Stomach smooth muscle (tissue), 2 donors: Measurements from ENCODE around the gene GRID1.

Experiments used
- H3K27ac ChIP-seq: one replicate; pipeline ENCODE4 v1.7.0; 2013; ENCODE audit warnings: mild to moderate bottlenecking, low read length, inconsistent platforms
- H3K27me3 ChIP-seq, 2 donors: one replicate each; pipeline ENCODE4 v1.7.0; 2013; ENCODE audit warnings: low read length in 2 of 2; ENCODE audit not compliant: insufficient read depth in 2 of 2, control insufficient read depth in 1 of 2
- H3K36me3 ChIP-seq, 2 donors: one replicate each; pipeline ENCODE4 v1.7.0; 2013; ENCODE audit warnings: low read length in 2 of 2; ENCODE audit not compliant: control insufficient read depth in 2 of 2, insufficient read depth in 2 of 2
- H3K4me1 ChIP-seq: one replicate; pipeline ENCODE4 v1.7.0; 2013; ENCODE audit warnings: low read length; ENCODE audit not compliant: control insufficient read depth, insufficient read depth
- H3K4me3 ChIP-seq, 2 donors: one replicate each; pipeline ENCODE4 v1.7.0; 2013; ENCODE audit warnings: low read length in 2 of 2
- H3K9ac ChIP-seq, 2 donors: one replicate each; pipeline ENCODE4 v1.7.0; 2013; ENCODE audit warnings: low read length in 2 of 2, mild to moderate bottlenecking in 1 of 2
- H3K9me3 ChIP-seq, 2 donors: one replicate each; pipeline ENCODE4 v1.7.0; 2013; ENCODE audit warnings: low read length in 2 of 2; ENCODE audit not compliant: control insufficient read depth in 2 of 2
- donor health status: healthy.
- donor health status: Pancreatic carcinoma.

The GRID1 gene

DNA sequence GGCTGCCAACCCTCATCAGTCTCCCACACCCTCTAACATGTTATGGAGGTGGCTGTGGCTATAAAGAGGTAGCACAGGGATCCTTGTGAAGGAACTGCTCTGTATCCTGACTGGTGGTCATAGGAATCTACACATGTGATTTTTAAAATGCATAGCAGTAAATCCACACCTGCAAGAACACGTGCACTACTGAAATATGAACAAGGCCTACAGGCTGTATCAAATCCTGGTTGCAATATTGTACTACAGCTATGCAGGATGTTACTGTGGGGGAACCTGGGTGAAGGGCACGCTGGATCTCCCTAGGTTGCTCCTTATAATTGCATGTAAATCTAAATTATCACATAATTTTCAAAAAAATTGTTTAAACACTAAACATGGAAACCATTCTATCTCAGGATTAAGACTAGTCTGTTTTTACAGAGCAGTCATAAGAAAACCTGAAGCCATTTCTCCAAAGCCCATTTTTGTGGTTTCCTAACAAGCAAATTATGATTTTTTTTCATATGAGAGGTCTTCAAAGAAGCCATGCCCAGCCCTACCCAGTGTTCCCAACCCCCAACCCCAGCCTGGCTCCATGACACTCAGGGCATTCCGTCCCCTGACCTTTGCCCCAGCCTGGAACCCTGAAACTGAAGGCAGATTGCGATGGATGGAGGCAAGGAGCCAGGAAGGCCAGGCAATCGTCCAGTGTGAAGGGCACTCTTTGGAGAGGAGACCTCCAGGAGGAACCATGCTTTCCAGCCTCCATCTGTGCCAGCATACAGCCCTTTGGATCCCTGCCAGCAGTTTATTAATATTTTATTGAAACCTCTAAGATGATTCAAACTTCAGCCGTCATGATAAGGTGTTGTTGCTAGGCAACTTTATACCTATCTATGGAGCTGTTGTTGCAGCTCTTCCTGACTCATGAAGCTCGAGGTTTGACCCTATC lies 161.0 kb downstream of the GRID1 start:
- Histone ChIP-seq H3K27me3 (no peaks in the 10 kb centered on the region), H3K4me3 (no peak overlapping the region), H3K4me1 (no peaks in the 10 kb centered on the region), H3K27ac (no peak overlapping the region), H3K9ac (no peak overlapping the region), H3K9me3 (no peaks in the 10 kb centered on the region), H3K36me3 (no peaks in the 10 kb centered on the region)

GRCh38 chr10:86204421-86205305 lies 161.9 kb downstream of the GRID1 start:
- no peak overlapping the region for H3K9ac ChIP-seq
- no peaks in the 10 kb centered on the region for H3K9me3 ChIP-seq
- H3K36me3 ChIP-seq: no peaks in the 10 kb centered on the region
- H3K27me3 ChIP-seq: no peaks in the 10 kb centered on the region
- no peak overlapping the region for H3K27ac ChIP-seq
- H3K4me3 ChIP-seq: no peak overlapping the region
- H3K4me1 ChIP-seq: no peaks in the 10 kb centered on the region

DNA sequence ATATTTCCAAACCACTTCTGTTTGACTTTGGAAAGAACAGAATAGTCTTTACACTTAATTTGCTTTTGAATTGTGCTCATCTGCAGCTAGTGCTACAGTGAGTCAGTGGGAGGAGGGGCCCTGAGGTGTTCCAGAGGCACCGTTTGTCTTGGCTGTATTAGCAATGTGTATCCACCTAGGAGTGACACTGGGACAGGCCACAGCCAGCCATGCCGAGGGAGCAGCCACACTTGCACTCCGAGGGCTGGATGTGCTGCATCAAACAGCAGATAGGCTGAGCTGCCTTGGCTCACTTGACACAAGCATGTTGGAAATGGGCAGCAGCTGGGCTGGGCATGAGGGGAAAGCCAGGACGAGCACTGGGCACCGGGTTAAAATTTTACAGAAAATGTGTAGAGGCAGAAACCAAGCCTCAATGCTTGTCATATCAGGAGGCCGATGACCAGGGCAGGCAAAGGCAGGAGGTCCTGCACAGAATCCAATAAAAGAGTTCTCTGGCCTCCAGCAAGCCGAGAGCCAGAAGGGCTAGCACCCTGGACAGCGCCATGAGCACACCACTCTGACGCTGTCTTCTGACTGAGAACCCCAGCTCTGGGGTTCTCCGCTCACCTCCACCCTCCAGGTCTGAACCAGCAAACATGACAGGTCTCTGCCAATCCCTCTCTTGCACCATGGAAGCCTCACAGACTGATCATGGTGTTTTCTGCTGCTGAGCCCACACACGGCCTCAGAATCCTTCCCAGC lies 163.3 kb downstream of the GRID1 start:
- H3K9ac ChIP-seq: no peak overlapping the region
- H3K4me3 ChIP-seq: no peak overlapping the region
- no peaks in the 10 kb centered on the region for H3K4me1 ChIP-seq
- H3K36me3 ChIP-seq: no peaks in the 10 kb centered on the region
- H3K9me3 ChIP-seq: no peaks in the 10 kb centered on the region
- no peaks in the 10 kb centered on the region for H3K27me3 ChIP-seq
- no peak overlapping the region for H3K27ac ChIP-seq

GRCh38 chr10:86202226-86202735 lies 164.3 kb downstream of the GRID1 start:
- Histone ChIP-seq H3K27ac (no peak overlapping the region), H3K4me3 (no peak overlapping the region), H3K36me3 (no peaks in the 10 kb centered on the region), H3K27me3 (no peaks in the 10 kb centered on the region), H3K9ac (no peak overlapping the region), H3K4me1 (no peaks in the 10 kb centered on the region), H3K9me3 (no peaks in the 10 kb centered on the region)

- Histone ChIP-seq H3K27ac (no peak overlapping the region), H3K36me3 (no peaks in the 10 kb centered on the region), H3K9me3 (no peaks in the 10 kb centered on the region), H3K9ac (no peak overlapping the region), H3K4me3 (no peak overlapping the region), H3K4me1 (no peaks in the 10 kb centered on the region), H3K27me3 (no peaks in the 10 kb centered on the region)
These were observed 165.7 kb downstream of the GRID1 start for GRCh38 chr10:86200867-86201266.

DNA sequence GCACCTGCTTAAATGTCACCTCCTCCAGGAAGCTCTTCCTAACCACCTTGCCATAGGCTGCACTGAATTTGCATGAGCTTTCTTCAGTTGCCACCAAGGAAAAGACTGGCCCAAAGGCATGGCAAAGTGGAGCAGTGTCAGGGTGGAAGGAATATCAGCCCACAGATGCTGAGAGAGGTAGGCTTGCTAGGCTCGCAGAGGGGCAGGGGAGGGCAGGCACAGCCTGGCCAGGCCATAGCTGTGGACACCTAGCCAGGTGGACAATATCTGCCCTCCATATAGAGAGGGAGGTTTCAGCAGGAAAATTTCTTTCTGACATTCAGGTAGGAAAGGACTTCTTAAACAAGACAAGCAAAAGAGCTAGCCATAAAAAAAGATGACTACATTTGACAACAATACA lies 166.3 kb downstream of the GRID1 start:
- no peaks in the 10 kb centered on the region for H3K27me3 ChIP-seq
- H3K9ac ChIP-seq: no peak overlapping the region
- H3K4me3 ChIP-seq: no peak overlapping the region
- no peaks in the 10 kb centered on the region for H3K36me3 ChIP-seq
- no peak overlapping the region for H3K27ac ChIP-seq
- no peaks in the 10 kb centered on the region for H3K4me1 ChIP-seq
- H3K9me3 ChIP-seq: no peaks in the 10 kb centered on the region

DNA sequence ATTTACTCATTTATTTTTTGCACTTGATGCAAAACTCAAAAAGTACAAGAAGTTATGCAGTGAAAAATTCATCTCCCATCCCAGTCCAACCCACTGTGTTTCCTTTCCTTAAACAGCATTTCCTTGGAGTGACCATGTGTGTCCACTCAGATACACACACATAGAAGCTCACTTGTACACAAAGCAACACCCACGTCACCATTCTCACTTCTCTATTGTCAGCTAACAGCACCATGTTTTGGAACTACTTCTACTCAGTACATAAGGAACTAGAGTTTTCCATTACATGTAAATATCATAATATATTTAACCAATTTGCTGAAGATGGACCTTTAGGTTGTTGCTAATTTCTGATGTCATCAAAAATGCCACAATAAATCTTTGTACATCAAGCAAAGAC lies 167.6 kb downstream of the GRID1 start:
- no peak overlapping the region for H3K27ac ChIP-seq
- H3K9me3 ChIP-seq: no peaks in the 10 kb centered on the region
- H3K4me3 ChIP-seq: no peak overlapping the region
- no peak overlapping the region for H3K9ac ChIP-seq
- no peaks in the 10 kb centered on the region for H3K36me3 ChIP-seq
- H3K4me1 ChIP-seq: no peaks in the 10 kb centered on the region
- no peaks in the 10 kb centered on the region for H3K27me3 ChIP-seq

DNA sequence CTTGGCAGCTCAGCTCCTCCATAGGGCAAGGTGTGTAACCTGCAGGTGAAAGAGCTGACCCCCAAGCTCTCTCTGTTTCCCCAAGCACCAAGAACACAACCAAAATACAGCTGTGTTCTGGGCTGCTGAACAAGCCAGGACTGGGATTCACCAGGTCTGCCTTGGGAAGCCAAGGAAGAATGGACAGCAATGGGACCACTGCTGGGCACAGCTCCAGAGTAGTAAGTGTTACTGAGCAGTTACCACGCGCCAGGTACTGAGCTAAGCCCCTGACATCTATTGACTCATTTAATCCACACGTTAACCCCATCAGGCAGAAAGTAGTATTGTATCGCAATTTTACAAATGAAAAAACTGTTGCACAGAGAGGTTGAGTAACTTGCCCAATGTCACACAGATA lies 168.3 kb downstream of the GRID1 start:
- Histone ChIP-seq H3K27me3 (no peaks in the 10 kb centered on the region), H3K36me3 (no peaks in the 10 kb centered on the region), H3K4me3 (no peak overlapping the region), H3K27ac (no peak overlapping the region), H3K9ac (no peak overlapping the region), H3K4me1 (no peaks in the 10 kb centered on the region), H3K9me3 (no peaks in the 10 kb centered on the region)

GRCh38 chr10:86197166-86197790 lies 169.3 kb downstream of the GRID1 start:
- Histone ChIP-seq H3K36me3 (no peaks in the 10 kb centered on the region), H3K4me3 (no peak overlapping the region), H3K4me1 (no peaks in the 10 kb centered on the region), H3K27ac (no peak overlapping the region), H3K9me3 (no peaks in the 10 kb centered on the region), H3K9ac (no peak overlapping the region), H3K27me3 (no peaks in the 10 kb centered on the region)
